Measurements from ENCODE around the gene PCNP.

DNA sequence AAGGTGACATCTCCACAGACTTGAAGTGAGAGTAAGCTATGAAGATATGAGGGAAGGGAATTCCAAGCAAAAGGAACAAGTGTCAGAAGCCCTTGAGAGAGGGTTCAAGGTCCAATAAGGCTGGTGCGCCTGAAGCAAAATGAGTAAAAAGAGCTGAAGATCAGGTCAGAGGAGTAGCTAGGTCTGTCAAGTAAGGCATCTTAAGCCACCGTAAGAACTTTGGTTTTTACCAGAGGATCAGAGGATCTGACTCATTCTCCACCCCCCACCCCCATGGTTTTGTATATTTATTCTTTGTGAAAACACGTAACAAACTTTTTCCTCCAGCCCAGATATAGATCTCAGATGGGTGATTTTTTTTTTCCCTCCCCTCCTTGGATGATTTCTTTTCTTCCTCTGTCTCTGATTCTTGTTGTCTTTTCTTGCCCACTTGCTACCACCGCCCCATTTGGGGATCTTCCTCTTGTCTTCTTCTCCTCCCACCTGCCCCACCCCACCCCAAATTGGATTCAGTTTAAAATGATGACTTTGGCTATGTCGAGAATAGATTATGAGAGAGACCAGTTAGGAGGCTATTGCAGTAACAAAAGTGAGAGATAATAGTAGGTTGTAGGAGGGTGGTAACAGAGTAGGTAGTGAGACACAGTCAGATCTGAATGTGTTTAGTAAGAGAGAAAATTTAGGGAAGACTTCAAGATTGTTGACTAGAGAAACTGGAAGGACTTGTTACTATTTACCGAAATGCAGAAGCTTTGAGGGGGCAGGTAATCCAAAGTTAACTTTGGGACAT lies 6.3 kb upstream of the PCNP start:
- TF ChIP-seq, protein P1, sequence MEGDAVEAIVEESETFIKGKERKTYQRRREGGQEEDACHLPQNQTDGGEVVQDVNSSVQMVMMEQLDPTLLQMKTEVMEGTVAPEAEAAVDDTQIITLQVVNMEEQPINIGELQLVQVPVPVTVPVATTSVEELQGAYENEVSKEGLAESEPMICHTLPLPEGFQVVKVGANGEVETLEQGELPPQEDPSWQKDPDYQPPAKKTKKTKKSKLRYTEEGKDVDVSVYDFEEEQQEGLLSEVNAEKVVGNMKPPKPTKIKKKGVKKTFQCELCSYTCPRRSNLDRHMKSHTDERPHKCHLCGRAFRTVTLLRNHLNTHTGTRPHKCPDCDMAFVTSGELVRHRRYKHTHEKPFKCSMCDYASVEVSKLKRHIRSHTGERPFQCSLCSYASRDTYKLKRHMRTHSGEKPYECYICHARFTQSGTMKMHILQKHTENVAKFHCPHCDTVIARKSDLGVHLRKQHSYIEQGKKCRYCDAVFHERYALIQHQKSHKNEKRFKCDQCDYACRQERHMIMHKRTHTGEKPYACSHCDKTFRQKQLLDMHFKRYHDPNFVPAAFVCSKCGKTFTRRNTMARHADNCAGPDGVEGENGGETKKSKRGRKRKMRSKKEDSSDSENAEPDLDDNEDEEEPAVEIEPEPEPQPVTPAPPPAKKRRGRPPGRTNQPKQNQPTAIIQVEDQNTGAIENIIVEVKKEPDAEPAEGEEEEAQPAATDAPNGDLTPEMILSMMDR (IDR thresholded peaks at IDR 0.05), result no peak
- TF ChIP-seq POLR2AphosphoS5 (IDR thresholded peaks at IDR 0.05) (no peak), POLR2A (IDR thresholded peaks at IDR 0.05) (no peak), EP300 (IDR thresholded peaks at IDR 0.05) (no peak)

All from sigmoid colon (tissue), 4 donors.